Smooth muscle cell (in vitro differentiated cells): ENCODE measurements around the gene KRTAP1-1. TPM values are rescaled to one million over a fixed set of nuclear protein-coding genes. Genes with fewer than 3 reads are reported as not detected.

Experiments
- DNase-seq: peaks from one replicate; lab custom pipeline; 2025; ENCODE audit not compliant: unreplicated experiment; lab: John Stamatoyannopoulos, UW
- H2AFZ ChIP-seq: fragments of 200-600 bp; sonication (generic); 2 replicates; pipeline ENCODE4 v1.6.0; 2016; ENCODE audit warnings: antibody characterized with exemption, low read depth, mild to moderate bottlenecking
- H3F3A ChIP-seq: fragments of 200-600 bp; sonication (generic); 2 replicates; pipeline ENCODE4 v1.6.0; 2017; ENCODE audit warnings: antibody characterized with exemption, low read depth
- H3K27ac ChIP-seq: fragments of 200-600 bp; sonication (generic); 2 replicates; pipeline ENCODE4 v1.5.1; 2016; ENCODE audit warnings: low read depth, mild to moderate bottlenecking
- H3K27me3 ChIP-seq: fragments of 200-600 bp; sonication (generic); 2 replicates; pipeline ENCODE4 v1.6.1; 2016; ENCODE audit warnings: low read depth, mild to moderate bottlenecking
- H3K36me3 ChIP-seq: fragments of 200-600 bp; sonication (generic); 2 replicates; pipeline ENCODE4 v1.5.1; 2016; ENCODE audit warnings: low read depth
- H3K4me1 ChIP-seq: fragments of 200-600 bp; sonication (generic); 2 replicates; pipeline ENCODE4 v1.5.1; 2016; ENCODE audit warnings: low read depth
- H3K4me2 ChIP-seq: fragments of 200-600 bp; sonication (generic); 2 replicates; pipeline ENCODE4 v1.6.0; 2016; ENCODE audit warnings: mild to moderate bottlenecking
- H3K4me3 ChIP-seq: fragments of 200-600 bp; sonication (generic); 2 replicates; pipeline ENCODE4 v1.5.1; 2016; ENCODE audit warnings: mild to moderate bottlenecking
- H3K79me2 ChIP-seq: fragments of 200-600 bp; sonication (generic); 2 replicates; pipeline ENCODE4 v1.6.0; 2016; ENCODE audit warnings: low read depth, mild to moderate bottlenecking
- H3K9ac ChIP-seq: fragments of 200-600 bp; sonication (generic); 2 replicates; pipeline ENCODE4 v1.6.0; 2016; ENCODE audit warnings: low read depth
- H3K9me3 ChIP-seq: fragments of 200-600 bp; sonication (generic); replicated peaks from 2 replicates; pipeline ENCODE4 v1.5.1; 2016; ENCODE audit warnings: low read depth
- H4K20me1 ChIP-seq: fragments of 200-600 bp; sonication (generic); 2 replicates; pipeline ENCODE4 v1.6.0; 2016; ENCODE audit warnings: low read depth
- WGBS: methylation state at CpG from one replicate; pipeline ENCODE4 v1.1.7; 2016; ENCODE audit warnings: low lambda C conversion rate; 5-methylcytosine and 5-hydroxymethylcytosine counted together
- polyA plus RNA-seq: library from polyadenylated mRNA; unstranded; fragments of >200 nt; fragmentation: Nextera tagmentation; extraction: Ambion mirVana; gene quantifications from 2 replicates; pipeline ENCODE4 v1.2.1, GENCODE V29; 2016
- total RNA-seq: library from RNA; depleted of rRNA; stranded (reverse); fragments of >200 nt; gene quantifications from 2 replicates; pipeline ENCODE4 v1.2.3, GENCODE V29; 2014
- TF ChIP-seq, protein P1 (sequence below): fragments of 200-600 bp; sonication (generic); IDR thresholded peaks from 2 replicates; pipeline ENCODE4 v1.5.1; 2017; ENCODE audit warnings: borderline replicate concordance, mild to moderate bottlenecking, antibody characterized with exemption; ENCODE audit not compliant: insufficient read depth, poor library complexity, severe bottlenecking

Gene KRTAP1-1
- total and polyA plus RNA-seq, 2 experiments from 2014 or later: not detected

DNA sequence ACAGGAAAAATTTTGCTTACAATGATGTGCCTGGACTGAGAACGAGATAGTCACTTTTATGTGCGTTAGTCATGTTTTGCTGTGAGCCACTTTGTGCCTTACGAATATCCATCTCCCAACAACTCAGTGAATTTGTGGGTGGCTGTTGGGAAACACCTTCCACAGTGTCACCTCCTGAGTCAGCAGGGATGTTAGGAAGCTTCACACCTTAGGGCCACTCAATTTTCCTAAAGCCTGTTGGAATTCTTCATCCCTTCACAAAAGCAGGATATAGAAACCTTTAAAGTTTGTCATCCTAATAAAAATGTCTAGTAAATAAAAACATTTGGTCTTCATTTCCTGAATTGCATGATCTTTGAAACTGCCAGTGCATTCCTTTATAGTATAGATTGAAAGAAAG is 28.1 kb downstream of the KRTAP1-1 start:
- Histone ChIP-seq H4K20me1 (no peaks in the 10 kb centered on the region), H3K27me3 (no peaks in the 10 kb centered on the region), H3K4me2 (no peak overlapping the region), H2AFZ (no peak overlapping the region), H3K4me3 (no peak overlapping the region), H3K9ac (no peak overlapping the region), H3K27ac (no peak overlapping the region), H3K36me3 (no peaks in the 10 kb centered on the region), H3K9me3 (no peaks in the 10 kb centered on the region), H3F3A (no peaks in the 10 kb centered on the region), H3K79me2 (no peaks in the 10 kb centered on the region), H3K4me1 (peaks cover 5% of the 10 kb centered on the region)
- TF ChIP-seq, protein P1, sequence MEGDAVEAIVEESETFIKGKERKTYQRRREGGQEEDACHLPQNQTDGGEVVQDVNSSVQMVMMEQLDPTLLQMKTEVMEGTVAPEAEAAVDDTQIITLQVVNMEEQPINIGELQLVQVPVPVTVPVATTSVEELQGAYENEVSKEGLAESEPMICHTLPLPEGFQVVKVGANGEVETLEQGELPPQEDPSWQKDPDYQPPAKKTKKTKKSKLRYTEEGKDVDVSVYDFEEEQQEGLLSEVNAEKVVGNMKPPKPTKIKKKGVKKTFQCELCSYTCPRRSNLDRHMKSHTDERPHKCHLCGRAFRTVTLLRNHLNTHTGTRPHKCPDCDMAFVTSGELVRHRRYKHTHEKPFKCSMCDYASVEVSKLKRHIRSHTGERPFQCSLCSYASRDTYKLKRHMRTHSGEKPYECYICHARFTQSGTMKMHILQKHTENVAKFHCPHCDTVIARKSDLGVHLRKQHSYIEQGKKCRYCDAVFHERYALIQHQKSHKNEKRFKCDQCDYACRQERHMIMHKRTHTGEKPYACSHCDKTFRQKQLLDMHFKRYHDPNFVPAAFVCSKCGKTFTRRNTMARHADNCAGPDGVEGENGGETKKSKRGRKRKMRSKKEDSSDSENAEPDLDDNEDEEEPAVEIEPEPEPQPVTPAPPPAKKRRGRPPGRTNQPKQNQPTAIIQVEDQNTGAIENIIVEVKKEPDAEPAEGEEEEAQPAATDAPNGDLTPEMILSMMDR: no peak
- WGBS: 39% methylated on average over 3 of the region's 3 CpGs
- no peak for DNase-seq

DNA sequence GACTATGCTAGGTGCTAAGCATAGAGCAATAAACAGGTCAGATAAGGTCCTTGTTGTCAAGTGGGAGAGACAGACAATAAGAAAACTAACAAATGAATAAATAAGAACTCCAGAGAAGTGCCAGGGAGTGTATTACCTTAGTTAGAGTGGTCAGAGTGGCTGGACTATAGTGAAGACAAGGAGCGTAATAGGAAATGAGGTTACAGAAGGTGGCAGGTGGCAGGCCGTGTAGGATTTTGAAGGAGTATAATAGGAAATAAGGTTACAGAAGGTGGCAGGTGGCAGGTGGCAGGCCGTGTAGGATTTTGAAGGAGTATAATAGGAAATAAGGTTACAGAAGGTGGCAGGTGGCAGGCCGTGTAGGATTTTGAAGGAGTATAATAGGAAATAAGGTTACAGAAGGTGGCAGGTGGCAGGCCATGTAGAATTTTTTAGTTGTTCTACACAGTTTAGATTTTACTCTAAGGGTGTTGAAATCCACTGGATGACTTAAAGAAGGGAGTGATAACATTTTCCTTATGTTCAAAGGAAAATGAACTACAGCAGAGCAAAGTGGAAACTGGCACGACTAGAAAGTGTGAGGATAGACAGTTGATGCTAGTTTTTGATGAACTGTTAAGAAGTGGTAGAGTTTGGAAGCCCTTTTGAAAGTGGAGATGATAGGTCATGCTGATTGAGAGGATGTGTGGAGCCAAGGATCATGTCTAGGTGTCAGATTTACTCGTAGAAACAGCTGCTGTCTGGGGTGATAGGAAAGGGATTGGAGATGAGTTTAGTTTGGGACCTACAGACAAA is 28.7 kb downstream of the KRTAP1-1 start:
- no peak for DNase-seq
- no peak overlapping the region for H2AFZ ChIP-seq

DNA sequence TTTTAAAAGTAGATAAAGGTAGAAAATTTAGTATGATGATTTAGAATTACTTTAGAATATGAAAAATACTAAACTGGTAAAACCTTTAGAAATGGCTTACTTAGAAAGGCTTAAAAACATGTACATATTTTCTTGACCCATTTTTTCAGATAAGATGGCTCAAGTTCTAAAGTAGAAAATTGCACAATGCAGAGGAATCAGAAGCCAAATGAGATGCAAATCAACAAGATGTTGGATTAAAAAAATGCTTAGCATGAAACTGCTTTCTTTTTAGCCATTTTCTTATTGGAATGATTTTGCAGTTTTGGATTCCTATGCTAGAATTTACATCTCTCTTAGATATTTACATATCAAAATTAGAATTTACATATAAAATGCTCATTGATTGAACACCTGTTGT is 30.8 kb downstream of the KRTAP1-1 start:
- Histone ChIP-seq H3K36me3 (no peaks in the 10 kb centered on the region), H3K27me3 (no peaks in the 10 kb centered on the region), H4K20me1 (no peaks in the 10 kb centered on the region), H3K4me1 (peaks cover 5% of the 10 kb centered on the region), H3K27ac (no peak overlapping the region), H3K4me3 (no peak overlapping the region), H2AFZ (no peak overlapping the region), H3K9ac (no peak overlapping the region), H3K4me2 (no peak overlapping the region), H3K79me2 (no peaks in the 10 kb centered on the region), H3K9me3 (no peaks in the 10 kb centered on the region), H3F3A (no peaks in the 10 kb centered on the region)
- TF ChIP-seq, protein P1: no peak
- DNase-seq: no peak

More for the DNA sequence above, 28.7 kb downstream of the KRTAP1-1 start:
- Histone ChIP-seq H3K4me2 (no peak overlapping the region), H3K27ac (no peak overlapping the region), H3K27me3 (no peaks in the 10 kb centered on the region), H4K20me1 (no peaks in the 10 kb centered on the region), H3K4me1 (peaks cover 5% of the 10 kb centered on the region), H3K9ac (no peak overlapping the region), H3K9me3 (no peaks in the 10 kb centered on the region), H3K4me3 (no peak overlapping the region), H3K79me2 (no peaks in the 10 kb centered on the region), H3K36me3 (no peaks in the 10 kb centered on the region), H3F3A (no peaks in the 10 kb centered on the region)
- 84% methylated on average over 6 of the region's 6 CpGs for WGBS
- TF ChIP-seq, protein P1: no peak

DNA sequence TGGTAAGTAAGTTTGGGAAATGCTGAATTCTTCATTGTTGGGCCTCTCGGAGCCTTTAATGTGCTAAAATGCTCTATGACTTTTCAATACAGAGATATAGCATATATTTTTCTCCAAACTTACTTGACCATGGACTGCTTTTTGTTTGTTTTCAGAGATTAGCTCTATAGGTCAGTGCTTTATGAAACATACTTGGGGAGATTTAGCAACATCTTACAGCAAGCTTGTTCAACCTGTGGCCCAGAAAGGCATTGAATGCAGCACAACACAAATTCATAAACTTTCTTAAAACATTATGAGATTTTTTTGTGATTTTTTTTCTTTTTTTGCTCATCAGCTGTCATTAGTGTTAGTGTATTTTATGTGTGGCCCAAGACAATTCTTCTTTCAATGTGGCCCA is 31.3 kb downstream of the KRTAP1-1 start:
- Histone ChIP-seq H2AFZ (no peak overlapping the region), H3K27me3 (no peaks in the 10 kb centered on the region), H3K4me2 (no peak overlapping the region), H3K9ac (no peak overlapping the region), H3F3A (no peaks in the 10 kb centered on the region), H3K27ac (no peak overlapping the region), H3K9me3 (no peaks in the 10 kb centered on the region), H3K79me2 (no peaks in the 10 kb centered on the region), H4K20me1 (no peaks in the 10 kb centered on the region), H3K4me1 (peaks cover 5% of the 10 kb centered on the region), H3K4me3 (no peak overlapping the region), H3K36me3 (no peaks in the 10 kb centered on the region)
- DNase-seq: no peak
- TF ChIP-seq, protein P1: no peak
- WGBS: 84% methylated on average over 1 of the region's 1 CpG
